K562 treated with DMSO at 1 percent for 4 hours (cell line): ENCODE measurements around the gene WBP2NL. TPM values are rescaled to one million over a fixed set of nuclear protein-coding genes. Genes with fewer than 3 reads are reported as not detected.

ENCODE experiments used
- total RNA-seq: library from RNA; unstranded; fragments of 300-600 nt; gene quantifications from 2 replicates; pipeline ENCODE4 v1.2.3, GENCODE V29; 2022; ENCODE audit not compliant: insufficient read depth

Gene WBP2NL
- not detected in 2 replicates for total RNA-seq

DNA sequence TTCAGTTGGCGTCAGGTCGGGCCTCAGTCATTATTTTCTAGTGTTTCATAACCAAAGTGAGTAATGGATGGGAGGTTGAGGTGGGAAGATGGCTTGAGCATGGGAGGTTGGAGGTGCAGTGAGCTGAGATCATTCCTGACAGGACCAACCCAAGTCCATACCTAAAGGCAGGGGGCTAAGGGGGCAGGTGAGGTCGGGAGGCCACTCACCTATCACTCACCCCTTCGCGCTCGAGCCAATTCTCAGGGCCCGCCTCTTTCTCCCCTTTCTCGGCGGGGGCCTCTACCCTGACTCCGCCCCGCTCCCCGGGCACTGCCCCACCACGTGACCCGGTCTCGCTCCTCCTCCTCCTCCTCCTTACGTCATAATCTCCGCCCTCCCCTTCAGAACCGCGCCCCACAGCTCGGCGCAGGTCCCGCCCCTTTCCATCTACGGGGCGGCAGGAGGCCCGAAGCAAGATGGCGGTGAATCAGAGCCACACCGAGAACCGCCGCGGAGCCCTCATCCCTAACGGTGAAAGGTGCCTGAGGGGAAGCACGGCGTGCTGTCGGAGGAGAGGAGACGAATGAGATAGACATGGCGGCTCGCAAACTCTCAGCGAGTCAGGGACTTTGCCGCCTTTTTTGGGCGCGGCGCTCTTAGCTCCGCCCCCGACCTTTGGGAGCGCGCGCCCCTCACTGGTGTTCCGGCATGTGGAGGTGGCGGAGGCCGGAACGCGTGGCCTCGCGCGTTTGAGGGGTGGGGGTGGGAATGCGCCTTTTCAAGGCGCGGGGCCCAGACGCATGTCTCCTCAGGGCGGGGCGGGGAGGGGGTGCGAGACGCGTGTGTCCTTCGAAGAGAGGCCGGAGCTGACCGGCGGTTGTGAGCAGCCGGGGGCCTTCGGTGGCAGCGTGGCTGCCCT lies at the start of gene WBP2NL:
TSS of gene WBP2NL (plus strand) at position 428 of the 901 bp plus-strand sequence. CDS start at position 459, 31 bp downstream.

GRCh38 chr22:41951898-41952474 lies 46.6 kb upstream of the WBP2NL start, which contains the start of gene SMIM45:
SMIM45 (plus strand) TSS chr22:41952150.

GRCh38 chr22:41969110-41969646 lies 29.4 kb upstream of the WBP2NL start, which contains the start of gene SEPTIN3:
SEPTIN3 (plus strand) TSS chr22:41969443; CDS start chr22:41971493, 2,050 bp downstream.

GRCh38 chr22:42070517-42071422 lies 72.2 kb downstream of the WBP2NL start, which contains the start of gene NAGA:
NAGA (minus strand) TSS chr22:42070812; CDS start chr22:42070297, 515 bp downstream.

GRCh38 chr22:42074132-42074811 lies 75.7 kb downstream of the WBP2NL start, which contains the start of gene PHETA2:
PHETA2 (plus strand) TSS chr22:42074248; CDS start chr22:42077294, 3,046 bp downstream.

Other genes starting within 250 kb of the WBP2NL start
- gene CCDC134, start 198.1 kb upstream of the WBP2NL start, total RNA-seq: 2.4 and 4.0 TPM in 2 replicates
- gene SREBF2, start 165.7 kb upstream of the WBP2NL start, total RNA-seq: 83.4 and 90.6 TPM in 2 replicates
- gene SHISA8, start 83.7 kb upstream of the WBP2NL start, total RNA-seq: not detected in 2 replicates
- 0.40 and 0.42 TPM in 2 replicates for gene TNFRSF13C, start 72.0 kb upstream of the WBP2NL start, total RNA-seq
- 39.0 and 39.2 TPM in 2 replicates for gene CENPM, start 51.6 kb upstream of the WBP2NL start, total RNA-seq
- 0.25 TPM in 1 of 2 replicates, not detected in the other for gene SEPTIN3, start 29.3 kb upstream of the WBP2NL start, total RNA-seq
- 34.1 and 34.2 TPM in 2 replicates for gene NAGA, start 72.0 kb downstream of the WBP2NL start, total RNA-seq
- gene PHETA2, start 75.5 kb downstream of the WBP2NL start, total RNA-seq: not detected in 2 replicates
- gene SMDT1, start 80.9 kb downstream of the WBP2NL start, total RNA-seq: 51.2 and 62.3 TPM in 2 replicates
- gene NDUFA6, start 92.0 kb downstream of the WBP2NL start, total RNA-seq: 57.3 and 63.2 TPM in 2 replicates
- gene CYP2D6, start 132.0 kb downstream of the WBP2NL start, total RNA-seq: 0.42 TPM in 1 of 2 replicates, not detected in the other